ENCODE results near the gene CCDC192. TPM values are rescaled to one million over a fixed set of nuclear protein-coding genes. Genes with fewer than 3 reads are reported as not detected.
A peak's percentile ranks its signal among the peaks of the same experiment; 100 is the strongest.

CCDC192 gene
- total RNA-seq, 2 donors from 2014 or later = not detected

GRCh38 chr5:127867022-127867783, 164.0 kb downstream of the CCDC192 start:
- Mint-ChIP-seq H3K36me3 (no peaks in the 10 kb centered on the region), H3K27ac (no peak overlapping the region), H3K9me3 (no peaks in the 10 kb centered on the region)
- no peak for ATAC-seq
- no peak for DNase-seq (ENCODE audit: low spot score in 2 of 2)

DNA sequence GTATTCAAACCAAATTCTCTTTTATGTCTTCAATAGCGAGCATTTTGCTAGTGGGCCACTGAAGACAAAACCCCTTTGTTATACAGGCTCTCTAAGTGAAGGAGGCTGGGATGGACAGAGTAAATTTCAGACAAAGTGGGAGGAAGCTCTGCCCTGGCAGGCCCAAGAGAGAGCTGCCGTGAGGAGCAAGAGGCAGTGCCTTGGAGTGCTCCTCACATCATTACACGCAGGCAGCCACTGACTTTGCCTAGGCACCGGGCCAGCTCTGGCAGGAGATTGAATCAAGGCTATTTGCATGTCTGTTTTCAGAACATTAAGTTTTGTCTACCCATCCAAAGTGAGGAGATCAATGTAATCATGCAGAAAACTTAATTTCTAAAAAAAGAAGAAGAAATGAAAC, 167.7 kb downstream of the CCDC192 start:
- Mint-ChIP-seq H3K36me3 (no peaks in the 10 kb centered on the region), H3K9me3 (no peaks in the 10 kb centered on the region), H3K27ac (no peak overlapping the region)
- ATAC-seq = no peak
- no peak for DNase-seq (ENCODE audit: low spot score in 2 of 2)

DNA sequence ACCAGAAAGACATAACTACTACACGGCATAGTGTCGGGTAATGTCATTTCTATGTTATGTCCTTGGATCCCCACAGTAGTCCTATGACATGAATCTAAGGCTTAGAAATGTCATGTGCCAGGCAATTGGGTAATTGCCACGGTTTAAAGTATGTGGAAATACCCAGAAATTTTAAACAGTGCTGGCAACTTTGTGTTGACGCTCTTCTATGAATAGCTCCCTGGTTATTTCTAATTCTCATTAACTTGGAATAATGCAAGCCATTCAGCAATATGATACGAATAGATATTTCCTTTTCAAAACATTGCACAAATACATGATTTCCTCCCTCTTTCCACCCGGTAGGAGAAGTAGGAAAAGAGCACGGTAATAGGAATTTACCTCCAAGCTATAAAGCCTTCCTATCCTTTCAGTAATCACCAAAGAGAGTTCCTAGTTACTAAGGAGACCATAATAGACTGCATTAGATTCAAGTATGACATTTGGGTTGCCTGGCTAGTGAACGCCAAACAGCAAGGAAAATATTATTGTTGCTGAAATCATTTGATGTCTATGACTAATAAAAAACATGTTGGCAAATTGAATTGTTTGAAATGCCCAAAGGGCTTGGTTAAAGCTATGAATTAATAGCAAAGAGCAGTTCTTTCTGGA, 168.4 kb downstream of the CCDC192 start:
- DNase-seq (ENCODE audit: low spot score in 2 of 2) (no peak), ATAC-seq (no peak)
- Mint-ChIP-seq H3K27ac (no peak overlapping the region), H3K36me3 (no peaks in the 10 kb centered on the region), H3K9me3 (no peaks in the 10 kb centered on the region)

- no peak for DNase-seq (ENCODE audit: low spot score in 2 of 2)
- no peaks in the 10 kb centered on the region for H3K9me3 Mint-ChIP-seq
- no peak overlapping the region for H3K27ac Mint-ChIP-seq
- no peak for ATAC-seq
- no peaks in the 10 kb centered on the region for H3K36me3 Mint-ChIP-seq
Measured at GRCh38 chr5:127872494-127872893, 169.3 kb downstream of the CCDC192 start.

DNA sequence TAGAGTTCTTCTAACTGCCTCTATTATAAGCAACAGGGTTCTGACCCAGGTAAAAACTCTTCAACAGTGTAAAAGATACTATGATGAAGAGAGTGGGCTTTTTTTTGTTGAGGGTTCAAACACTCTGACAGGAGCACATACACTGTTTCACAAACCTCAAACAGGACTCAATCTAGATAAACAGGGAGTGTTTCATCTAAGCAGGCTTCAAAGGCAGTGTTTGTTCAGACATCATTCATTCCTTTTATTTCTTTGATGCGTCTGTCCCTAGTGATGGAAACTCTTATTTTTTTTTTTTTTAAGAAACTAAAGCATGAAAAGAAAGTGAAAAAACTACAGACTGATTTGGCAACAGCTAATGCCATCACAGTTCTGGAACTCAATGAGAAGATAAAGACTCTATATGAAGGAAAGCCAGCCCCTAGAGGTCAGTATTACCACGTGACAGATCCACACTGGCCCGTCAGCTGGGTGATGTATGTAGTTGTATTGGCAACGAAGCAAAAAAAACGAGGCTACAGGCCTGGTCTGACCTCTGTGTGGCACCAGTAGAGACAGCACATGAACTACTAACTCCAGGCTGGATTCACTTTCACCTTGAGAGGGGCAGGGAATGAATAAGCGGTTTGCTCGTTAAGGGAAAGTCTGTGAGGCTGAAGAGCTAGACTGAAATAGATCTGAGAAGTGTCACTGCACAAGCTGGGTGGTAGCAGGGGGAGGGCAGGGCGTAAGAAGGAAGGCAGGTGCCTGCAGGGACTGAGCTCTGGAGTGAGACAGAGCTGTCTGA, 172.2 kb downstream of the CCDC192 start:
- ATAC-seq = peak; percentile 76 to 89
- Mint-ChIP-seq H3K27ac (no peak overlapping the region), H3K36me3 (no peaks in the 10 kb centered on the region), H3K9me3 (no peaks in the 10 kb centered on the region)
- peak in 1 of 2 donors; percentile 10 for DNase-seq (ENCODE audit: low spot score in 2 of 2)

- no peaks in the 10 kb centered on the region for H3K36me3 Mint-ChIP-seq
- DNase-seq (ENCODE audit: low spot score in 2 of 2) (no peak), ATAC-seq (no peak)
- H3K27ac Mint-ChIP-seq = no peak overlapping the region
- H3K9me3 Mint-ChIP-seq = no peaks in the 10 kb centered on the region
Measured at GRCh38 chr5:127876384-127876783, 173.2 kb downstream of the CCDC192 start.

GRCh38 chr5:127878174-127878750, 175.1 kb downstream of the CCDC192 start:
- no peak for DNase-seq (ENCODE audit: low spot score in 2 of 2)
- no peak overlapping the region for H3K27ac Mint-ChIP-seq
- no peaks in the 10 kb centered on the region for H3K36me3 Mint-ChIP-seq
- ATAC-seq = no peak
- no peaks in the 10 kb centered on the region for H3K9me3 Mint-ChIP-seq

DNA sequence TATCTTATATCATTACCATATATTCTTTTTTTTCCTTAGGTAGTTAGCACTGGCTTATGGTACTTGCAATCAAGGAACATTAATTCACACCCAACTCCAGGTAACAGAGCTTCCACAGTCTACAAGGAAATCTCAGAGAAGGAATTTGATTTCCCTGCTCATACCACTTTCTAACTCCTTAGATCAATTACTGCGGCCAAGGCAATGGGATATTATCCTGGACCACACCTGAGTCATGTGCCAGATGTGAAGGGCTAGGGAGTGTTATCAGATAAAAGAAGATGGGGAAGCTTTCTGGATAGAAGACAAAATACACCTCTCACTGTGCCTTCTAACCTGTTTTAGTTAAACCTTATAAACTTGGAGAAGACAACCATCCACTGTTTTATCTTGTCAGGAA, 181.2 kb downstream of the CCDC192 start:
- no peak for ATAC-seq
- no peak overlapping the region for H3K27ac Mint-ChIP-seq
- no peak for DNase-seq (ENCODE audit: low spot score in 2 of 2)
- no peaks in the 10 kb centered on the region for H3K36me3 Mint-ChIP-seq
- no peaks in the 10 kb centered on the region for H3K9me3 Mint-ChIP-seq

GRCh38 chr5:127885176-127885575, 182.0 kb downstream of the CCDC192 start:
- Mint-ChIP-seq H3K9me3 (peaks cover 0 to 4% of the 10 kb centered on the region in 2 donors), H3K36me3 (no peaks in the 10 kb centered on the region), H3K27ac (no peak overlapping the region)
- DNase-seq (ENCODE audit: low spot score in 2 of 2) = no peak
- no peak for ATAC-seq

DNA sequence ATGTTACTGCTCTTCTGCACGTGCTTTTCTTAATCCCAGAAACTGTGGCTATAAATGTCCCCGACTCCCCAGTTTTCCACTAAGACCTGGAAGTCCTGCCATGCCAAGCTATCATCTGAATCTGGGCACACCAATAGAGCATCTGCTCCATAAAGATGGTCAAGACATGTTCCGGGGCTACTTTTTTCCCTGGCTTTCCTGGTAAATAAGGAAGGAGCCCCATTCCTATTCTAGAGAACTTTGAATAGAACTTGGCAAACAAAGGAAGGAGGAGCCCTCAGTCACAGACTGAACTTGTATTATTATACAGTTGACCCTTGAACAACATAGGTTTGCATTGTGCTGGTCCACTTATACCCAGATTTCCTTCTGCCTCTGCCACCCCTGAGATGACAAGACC, 182.9 kb downstream of the CCDC192 start:
- Mint-ChIP-seq H3K36me3 (no peaks in the 10 kb centered on the region), H3K27ac (no peak overlapping the region), H3K9me3 (peaks cover 0 to 4% of the 10 kb centered on the region in 2 donors)
- ATAC-seq (no peak), DNase-seq (ENCODE audit: low spot score in 2 of 2) (no peak)

DNA sequence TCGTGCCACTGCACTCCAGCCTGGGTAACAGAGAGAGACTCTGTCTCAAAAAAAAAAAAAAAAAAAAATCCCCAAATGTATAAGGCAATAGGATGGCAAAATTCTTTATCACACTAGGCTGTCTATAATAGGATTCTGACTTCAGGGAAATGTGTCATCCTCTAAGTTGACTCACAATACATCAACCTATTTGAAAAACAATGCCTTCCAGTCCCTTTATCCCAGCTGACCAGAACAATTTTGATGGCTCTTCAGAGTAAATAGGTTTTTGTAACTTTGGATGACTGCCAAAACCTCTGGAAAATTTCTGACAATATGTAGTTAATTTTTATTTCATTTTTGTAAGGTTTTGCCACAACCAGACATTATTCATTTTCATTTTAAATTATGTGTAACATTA, 184.1 kb downstream of the CCDC192 start:
- DNase-seq (ENCODE audit: low spot score in 2 of 2) = no peak
- no peak for ATAC-seq
- H3K36me3 Mint-ChIP-seq = no peaks in the 10 kb centered on the region
- H3K27ac Mint-ChIP-seq = no peak overlapping the region
- peaks cover 0 to 4% of the 10 kb centered on the region in 2 donors for H3K9me3 Mint-ChIP-seq

- no peak for DNase-seq (ENCODE audit: low spot score in 2 of 2)
- Mint-ChIP-seq H3K27ac (no peak overlapping the region), H3K9me3 (peaks cover 0 to 4% of the 10 kb centered on the region in 2 donors), H3K36me3 (no peaks in the 10 kb centered on the region)
- no peak for ATAC-seq
Measured at GRCh38 chr5:127891942-127892341, 188.8 kb downstream of the CCDC192 start.

- H3K27ac Mint-ChIP-seq = no peak overlapping the region
- ATAC-seq = no peak
Measured at GRCh38 chr5:127892467-127893207, 189.4 kb downstream of the CCDC192 start.

DNA sequence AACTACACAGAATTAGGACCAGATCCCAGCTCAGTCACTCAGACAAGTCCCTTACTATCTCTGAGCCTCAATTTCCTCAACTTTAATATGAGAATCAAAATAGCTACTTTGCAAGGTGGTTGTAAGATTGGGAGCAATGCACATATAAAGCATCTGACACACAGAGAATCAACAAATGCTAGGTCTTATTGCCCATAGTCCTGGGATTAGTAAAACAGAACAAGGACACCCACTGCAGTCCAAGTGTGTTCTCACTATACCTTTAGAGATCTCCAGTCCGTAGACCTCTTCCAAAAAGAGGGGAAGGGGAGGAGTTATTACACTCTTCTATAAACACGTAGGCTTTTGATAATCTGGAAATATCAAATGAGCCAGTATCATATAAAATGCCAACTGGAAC, 190.0 kb downstream of the CCDC192 start:
- ATAC-seq (no peak), DNase-seq (ENCODE audit: low spot score in 2 of 2) (no peak)
- Mint-ChIP-seq H3K9me3 (peaks cover 0 to 4% of the 10 kb centered on the region in 2 donors), H3K36me3 (no peaks in the 10 kb centered on the region), H3K27ac (no peak overlapping the region)

More at GRCh38 chr5:127892467-127893207, 189.4 kb downstream of the CCDC192 start:
- no peaks in the 10 kb centered on the region for H3K36me3 Mint-ChIP-seq
- H3K9me3 Mint-ChIP-seq = peaks cover 0 to 4% of the 10 kb centered on the region in 2 donors
- DNase-seq (ENCODE audit: low spot score in 2 of 2) = no peak

GRCh38 chr5:127894461-127894860, 191.3 kb downstream of the CCDC192 start:
- no peak overlapping the region for H3K27ac Mint-ChIP-seq
- no peaks in the 10 kb centered on the region for H3K36me3 Mint-ChIP-seq
- peaks cover 0 to 4% of the 10 kb centered on the region in 2 donors for H3K9me3 Mint-ChIP-seq
- ATAC-seq = no peak
- DNase-seq (ENCODE audit: low spot score in 2 of 2) = no peak

DNA sequence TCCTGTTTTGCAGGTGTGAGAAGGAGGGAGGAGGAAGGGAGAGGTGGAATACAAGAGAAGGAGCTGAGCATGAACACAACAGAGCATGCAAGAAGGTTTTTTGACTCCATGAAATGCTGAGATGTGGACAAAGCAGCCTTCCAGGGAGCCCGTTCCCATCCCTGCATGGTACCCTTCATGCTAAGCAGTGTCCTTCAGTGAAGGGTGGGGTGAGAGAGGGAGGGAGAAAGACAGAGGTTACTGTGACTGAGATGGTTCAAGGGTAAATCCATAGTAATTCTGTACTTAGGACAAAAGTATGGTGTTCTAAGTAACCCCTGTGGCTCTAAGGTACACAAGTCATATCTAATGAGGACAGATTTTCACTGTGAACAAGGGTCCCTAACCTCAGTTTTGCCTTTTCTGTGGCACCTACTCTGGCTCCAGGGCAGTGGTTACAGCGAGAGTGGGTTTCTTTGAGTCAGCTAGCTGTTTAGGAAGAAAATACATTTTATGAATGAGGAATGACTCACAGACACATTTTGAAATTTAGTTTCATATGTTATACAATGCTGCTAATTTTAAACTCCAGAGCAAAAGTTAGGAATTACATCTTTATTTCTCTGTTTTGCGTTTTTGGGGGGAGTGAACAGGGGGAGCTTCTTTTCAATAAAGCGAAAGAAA, 195.5 kb downstream of the CCDC192 start:
- ATAC-seq (peak; percentile 59 to 98), DNase-seq (ENCODE audit: low spot score in 2 of 2) (peak in 1 of 2 donors; percentile 22)
- H3K9me3 Mint-ChIP-seq = no peaks in the 10 kb centered on the region
- no peaks in the 10 kb centered on the region for H3K36me3 Mint-ChIP-seq
- no peak overlapping the region for H3K27ac Mint-ChIP-seq

All from activated naive CD4-positive, alpha-beta T cell treated with anti-CD3 and anti-CD28 coated beads, Interleukin-2, amount 50 U/mL, for 72 hours (primary cell).